GM19452 (cell line): ENCODE results near the gene DAGLB.
"Not testable (repeated sequence)": the region's sequence is repeated elsewhere in the genome, so short reads cannot be mapped to it uniquely, and the experiment has no call there.

Experiments
- ATAC-seq: cut with Tn5 transposase; IDR thresholded peaks from one replicate; pipeline ENCODE4 v1.9.1; 2021; ENCODE audit not compliant: unreplicated experiment

DAGLB gene

DNA sequence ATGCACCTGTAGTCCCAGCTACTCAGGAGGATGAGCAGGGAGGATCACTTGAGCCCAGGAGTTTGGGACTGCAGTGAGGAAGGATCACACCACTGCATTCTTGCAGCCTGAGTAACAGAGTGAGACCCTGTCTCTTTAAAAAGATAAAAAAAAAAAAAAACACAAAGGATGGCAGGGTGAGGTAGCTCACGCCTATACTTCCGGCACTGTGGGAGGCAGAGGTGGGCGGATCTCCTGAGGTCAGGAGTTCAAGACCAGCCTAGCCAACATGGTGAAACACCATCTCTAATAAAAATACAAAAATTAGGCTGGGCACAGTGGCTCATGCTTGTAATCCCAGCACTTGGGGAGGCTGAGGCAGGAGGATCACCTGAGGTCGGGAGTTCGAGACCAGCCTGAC, 15.9 kb upstream of the DAGLB start:
- not testable (repeated sequence) for ATAC-seq

DNA sequence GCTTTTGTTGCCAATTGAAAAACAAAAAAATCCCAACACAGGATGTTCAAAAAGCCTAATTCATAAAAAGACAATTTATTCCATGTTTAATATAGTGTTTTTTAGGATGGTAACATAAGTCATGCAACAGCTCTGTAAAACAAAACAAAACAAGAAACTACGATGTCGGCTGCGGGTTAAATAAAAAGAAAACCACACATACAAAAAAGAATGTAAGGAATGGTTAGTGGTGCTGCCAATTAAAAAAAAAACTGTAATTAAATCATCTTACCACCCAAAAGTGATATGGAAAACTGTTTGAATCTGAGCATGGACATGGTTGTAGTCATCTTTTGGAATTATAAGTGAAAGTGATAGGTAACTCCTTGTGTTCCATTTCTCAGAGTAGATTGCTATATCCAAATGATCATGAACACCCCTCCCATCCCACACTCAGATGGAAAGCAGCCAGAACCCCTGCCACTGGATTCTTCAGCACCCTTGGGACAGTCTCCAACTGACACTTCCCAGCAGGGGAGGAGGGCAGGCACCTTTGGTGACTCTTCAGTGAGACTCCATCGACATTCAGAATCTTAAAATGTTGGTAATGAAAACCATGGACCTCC, 14.3 kb upstream of the DAGLB start:
- ATAC-seq = no peak

GRCh38 chr7:6460990-6461584, 13.3 kb upstream of the DAGLB start:
- ATAC-seq = no peak

GRCh38 chr7:6460303-6460702, 12.5 kb upstream of the DAGLB start:
- no peak for ATAC-seq

GRCh38 chr7:6458676-6459075, 10.9 kb upstream of the DAGLB start:
- not testable (repeated sequence) for ATAC-seq

- no peak for ATAC-seq
Measured at GRCh38 chr7:6453734-6454133, 6.0 kb upstream of the DAGLB start.

GRCh38 chr7:6451224-6451705, 3.5 kb upstream of the DAGLB start:
- ATAC-seq = no peak

DNA sequence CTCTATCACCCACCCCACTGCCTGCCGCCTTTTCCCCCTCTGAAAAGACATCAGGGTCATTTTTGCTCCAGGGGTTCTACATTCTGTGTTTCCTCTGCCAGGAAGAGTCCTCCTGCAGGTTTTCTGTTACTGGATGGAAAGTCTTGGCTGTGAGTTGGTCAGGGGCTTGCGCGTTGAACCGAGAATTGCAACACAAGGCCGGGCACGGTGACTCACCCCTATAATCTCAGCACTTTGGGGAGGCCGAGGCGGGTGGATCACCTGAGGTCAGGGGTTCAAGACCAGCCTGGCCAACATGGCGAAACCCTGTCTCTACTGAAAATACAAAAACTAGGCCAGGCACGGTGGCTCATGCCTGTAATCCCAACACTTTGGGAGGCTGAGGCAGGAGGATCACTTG, 2.8 kb upstream of the DAGLB start:
- not testable (repeated sequence) for ATAC-seq

- ATAC-seq = not testable (repeated sequence)
Measured at GRCh38 chr7:6449884-6450283, 2.1 kb upstream of the DAGLB start.

DNA sequence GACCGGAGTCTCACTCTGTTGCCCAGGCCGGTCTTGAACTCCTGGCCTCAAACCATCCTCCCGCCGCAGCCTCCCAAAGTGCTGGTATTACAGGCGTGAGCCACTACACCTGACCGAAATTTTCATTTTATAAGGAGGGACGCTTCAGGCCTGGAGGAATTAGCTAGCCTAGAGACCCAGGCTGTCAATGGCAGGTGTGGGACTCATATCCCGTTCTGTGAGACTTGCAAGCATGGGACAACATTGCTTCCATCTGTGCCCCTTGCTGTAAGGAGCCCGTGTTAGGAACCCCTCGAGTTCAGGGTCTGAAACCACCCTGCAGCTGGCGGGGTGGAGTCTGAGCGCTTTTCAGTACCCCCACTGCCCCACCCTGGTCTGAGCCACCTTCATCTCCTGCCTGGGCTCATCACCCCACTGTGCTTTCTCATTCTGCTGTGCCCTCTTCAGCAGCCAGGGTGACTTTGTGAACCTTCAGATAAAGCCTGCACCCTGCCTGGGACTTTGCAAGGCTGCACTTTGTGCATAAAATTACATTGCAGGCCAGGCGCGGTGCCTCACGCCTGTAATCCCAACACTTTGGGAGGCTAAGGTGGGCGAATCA, 1.3 kb upstream of the DAGLB start:
- no peak for ATAC-seq

DNA sequence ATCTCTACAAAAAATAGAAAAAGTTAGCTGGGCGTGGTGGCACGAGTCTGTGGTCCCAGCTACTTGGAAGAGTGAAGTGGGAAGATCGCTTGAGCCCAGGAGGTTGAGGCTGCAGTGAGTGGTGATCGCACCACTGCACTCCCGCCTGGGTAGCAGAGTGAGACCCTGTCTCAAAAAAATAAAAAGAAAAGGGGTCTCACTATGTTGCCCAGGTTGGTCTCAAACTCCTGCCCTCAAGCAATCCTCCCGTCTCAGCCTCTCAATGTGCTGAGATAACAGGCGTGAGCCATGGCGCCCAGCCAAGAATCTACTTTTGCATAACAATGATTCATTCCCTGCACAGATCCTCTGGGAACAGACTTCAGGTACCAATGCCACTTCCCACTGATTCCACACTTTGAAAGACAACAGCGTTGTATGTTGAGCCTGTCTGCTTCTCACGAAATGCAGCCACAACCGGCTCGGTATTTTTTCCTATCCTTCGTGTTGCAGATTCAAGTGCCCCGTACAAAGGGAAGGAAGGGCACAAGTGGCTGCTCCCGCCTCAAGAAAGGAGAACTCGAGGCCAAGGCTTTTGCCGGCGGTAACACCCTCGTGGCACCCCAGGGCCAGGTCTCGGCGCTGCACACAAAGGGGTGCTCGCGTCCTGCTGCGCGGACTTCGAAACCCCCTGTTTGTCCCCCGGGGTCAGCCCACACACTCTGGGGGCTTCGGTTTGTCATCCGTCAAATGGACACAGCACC, 745 bp downstream of the DAGLB start:
- ATAC-seq = peak; percentile 26

- no peak for ATAC-seq
Measured at GRCh38 chr7:6444516-6445269, 3.1 kb downstream of the DAGLB start.

- no peak for ATAC-seq
Measured at GRCh38 chr7:6443372-6443941, 4.3 kb downstream of the DAGLB start.

GRCh38 chr7:6442114-6442513, 5.6 kb downstream of the DAGLB start:
- ATAC-seq = no peak

GRCh38 chr7:6440381-6440780, 7.4 kb downstream of the DAGLB start:
- no peak for ATAC-seq

- no peak for ATAC-seq
Measured at GRCh38 chr7:6438427-6438826, 9.3 kb downstream of the DAGLB start.

DNA sequence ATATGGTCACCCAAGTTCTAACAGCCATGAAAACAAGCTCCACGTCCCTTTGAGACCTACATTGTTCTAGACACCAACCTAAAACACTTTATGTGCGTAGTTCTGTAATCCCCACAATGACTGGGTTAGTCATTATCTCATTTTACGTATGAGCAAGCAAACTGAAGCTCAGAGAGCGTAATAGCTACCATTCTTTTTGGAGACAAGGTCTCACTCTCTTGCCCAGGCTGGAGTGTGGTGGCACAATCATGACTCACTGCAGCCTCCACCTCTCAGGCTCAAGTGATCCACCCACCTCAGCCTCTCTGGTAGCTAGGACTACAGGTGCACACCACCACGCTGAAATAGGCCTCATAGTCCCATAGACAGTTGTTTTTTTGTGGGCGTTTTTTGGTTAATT, 10.5 kb downstream of the DAGLB start:
- ATAC-seq = no peak

GRCh38 chr7:6436385-6436685, 11.4 kb downstream of the DAGLB start:
- ATAC-seq = no peak

GRCh38 chr7:6435486-6436384, 12.0 kb downstream of the DAGLB start:
- peak; percentile 68 for ATAC-seq
